ENCODE data around the gene ZNF518B.
"Not testable (repeated sequence)": the region's sequence is repeated elsewhere in the genome, so short reads cannot be mapped to it uniquely, and the experiment has no call there.

The ZNF518B gene

GRCh38 chr4:10458177-10458576 lies 951 bp upstream of the ZNF518B start:
- DNase-seq (ENCODE audit: low spot score) = peak; percentile 35

GRCh38 chr4:10456595-10457254 lies 501 bp downstream of the ZNF518B start:
- DNase-seq (ENCODE audit: low spot score) = peak; percentile 53

- DNase-seq (ENCODE audit: low spot score) = no peak
Measured at GRCh38 chr4:10456260-10456594, 999 bp downstream of the ZNF518B start.

- DNase-seq (ENCODE audit: low spot score) = no peak
Measured at GRCh38 chr4:10455133-10455532, 2.1 kb downstream of the ZNF518B start.

GRCh38 chr4:10454726-10455125 lies 2.5 kb downstream of the ZNF518B start:
- DNase-seq (ENCODE audit: low spot score) = no peak

- no peak for DNase-seq (ENCODE audit: low spot score)
Measured at GRCh38 chr4:10454121-10454520, 3.1 kb downstream of the ZNF518B start.

- DNase-seq (ENCODE audit: low spot score) = no peak
Measured at GRCh38 chr4:10448991-10449390, 8.2 kb downstream of the ZNF518B start.

GRCh38 chr4:10442976-10443375 lies 14.2 kb downstream of the ZNF518B start:
- no peak for DNase-seq (ENCODE audit: low spot score)

- DNase-seq (ENCODE audit: low spot score) = no peak
Measured at GRCh38 chr4:10441512-10441911, 15.7 kb downstream of the ZNF518B start.

GRCh38 chr4:10438924-10439323 lies 18.3 kb downstream of the ZNF518B start:
- DNase-seq (ENCODE audit: low spot score) = no peak

GRCh38 chr4:10437735-10438134 lies 19.5 kb downstream of the ZNF518B start:
- no peak for DNase-seq (ENCODE audit: low spot score)

- DNase-seq (ENCODE audit: low spot score) = not testable (repeated sequence)
Measured at GRCh38 chr4:10427680-10428079, 29.5 kb downstream of the ZNF518B start.

GRCh38 chr4:10421344-10422055 lies 35.7 kb downstream of the ZNF518B start:
- DNase-seq (ENCODE audit: low spot score) = no peak

GRCh38 chr4:10417740-10418139 lies 39.5 kb downstream of the ZNF518B start:
- DNase-seq (ENCODE audit: low spot score) = no peak

GRCh38 chr4:10416441-10416840 lies 40.8 kb downstream of the ZNF518B start:
- DNase-seq (ENCODE audit: low spot score) = no peak

- no peak for DNase-seq (ENCODE audit: low spot score)
Measured at GRCh38 chr4:10413177-10413576, 44.0 kb downstream of the ZNF518B start.

- DNase-seq (ENCODE audit: low spot score) = no peak
Measured at GRCh38 chr4:10405672-10406071, 51.6 kb downstream of the ZNF518B start.

GRCh38 chr4:10403633-10404445 lies 53.4 kb downstream of the ZNF518B start:
- DNase-seq (ENCODE audit: low spot score) = peak; percentile 61

GRCh38 chr4:10395971-10396580 lies 61.1 kb downstream of the ZNF518B start:
- no peak for DNase-seq (ENCODE audit: low spot score)

Measured in kidney capillary endothelial cell (primary cell).